Neuronal stem cell (in vitro differentiated cells): ENCODE results near the gene PGC.

ENCODE experiments used
- DNase-seq: peaks from one replicate; pipeline ENCODE4 v3.0.0-alpha.2; 2013; ENCODE audit warnings: low spot score
- H2AFZ ChIP-seq: one replicate; pipeline ENCODE4 v1.6.1; 2013; ENCODE audit warnings: mild to moderate bottlenecking, low read length, inconsistent platforms
- H2AK5ac ChIP-seq: 2 replicates; pipeline ENCODE4 v1.6.1; 2013; ENCODE audit warnings: low read depth, mild to moderate bottlenecking, inconsistent platforms, low read length, moderate library complexity, mixed read lengths
- H2BK120ac ChIP-seq: 2 replicates; pipeline ENCODE4 v1.6.1; 2013; ENCODE audit warnings: low read depth, mild to moderate bottlenecking, inconsistent platforms, low read length, moderate library complexity, mixed read lengths
- H2BK12ac ChIP-seq: one replicate; pipeline ENCODE4 v1.6.1; 2013; ENCODE audit warnings: low read length, inconsistent platforms
- H2BK15ac ChIP-seq: 2 replicates; pipeline ENCODE4 v1.6.1; 2013; ENCODE audit warnings: mild to moderate bottlenecking, low read length, inconsistent platforms, mixed read lengths
- H2BK5ac ChIP-seq: one replicate; pipeline ENCODE4 v1.6.1; 2013; ENCODE audit warnings: inconsistent platforms, mild to moderate bottlenecking, low read length, moderate library complexity
- H3K14ac ChIP-seq: one replicate; pipeline ENCODE4 v1.6.1; 2013; ENCODE audit warnings: low read length, inconsistent platforms
- H3K18ac ChIP-seq: 2 replicates; pipeline ENCODE4 v1.6.1; 2013; ENCODE audit warnings: low read length, inconsistent platforms
- H3K23ac ChIP-seq: 2 replicates; pipeline ENCODE4 v1.6.1; 2013; ENCODE audit warnings: low read depth, mild to moderate bottlenecking, mixed read lengths, low read length, inconsistent platforms; ENCODE audit not compliant: poor library complexity
- H3K27ac ChIP-seq: replicated peaks from 3 replicates; pipeline ENCODE4 v1.5.1; 2013; ENCODE audit warnings: low read length, inconsistent platforms
- H3K27me3 ChIP-seq, 3 experiments: 2 replicates each; pipeline ENCODE4 v1.6.1; 2013; ENCODE audit warnings: low read length in 3 of 3, mild to moderate bottlenecking in 2 of 3, inconsistent platforms in 1 of 3, low read depth in 1 of 3, mixed read lengths in 1 of 3, moderate library complexity in 1 of 3; ENCODE audit not compliant: control insufficient read depth in 3 of 3, insufficient read depth in 3 of 3
- H3K36me3 ChIP-seq, 2 donors: replicated peaks in 1 of 2; 2 replicates each; pipeline ENCODE4 v1.6.1; 2013; ENCODE audit warnings: low read length in 2 of 2; ENCODE audit not compliant: control insufficient read depth in 2 of 2, insufficient read depth in 2 of 2
- H3K4ac ChIP-seq: 2 replicates; pipeline ENCODE4 v1.6.1; 2013; ENCODE audit warnings: inconsistent platforms, mild to moderate bottlenecking, low read length, moderate library complexity
- H3K4me1 ChIP-seq, 2 donors: 1 replicate in 1 of 2; 2 replicates in 1 of 2; pipeline ENCODE4 v1.6.1; 2013; ENCODE audit warnings: low read length in 2 of 2, low read depth in 1 of 2; ENCODE audit not compliant: control insufficient read depth in 2 of 2, insufficient read depth in 1 of 2
- H3K4me2 ChIP-seq: one replicate; pipeline ENCODE4 v1.6.1; 2013; ENCODE audit warnings: mild to moderate bottlenecking, low read length, inconsistent platforms; ENCODE audit not compliant: insufficient read depth, poor library complexity, severe bottlenecking
- H3K4me3 ChIP-seq, 2 donors: 2 replicates each; pipeline ENCODE4 v1.5.1; 2013; ENCODE audit warnings: low read length in 2 of 2, mild to moderate bottlenecking in 2 of 2, inconsistent platforms in 1 of 2, moderate library complexity in 1 of 2
- H3K79me1 ChIP-seq: one replicate; pipeline ENCODE4 v1.6.1; 2013; ENCODE audit warnings: low read depth, mild to moderate bottlenecking, inconsistent platforms, low read length, moderate library complexity
- H3K9ac ChIP-seq: one replicate; pipeline ENCODE4 v1.6.1; 2013; ENCODE audit warnings: mild to moderate bottlenecking, low read depth, low read length, inconsistent platforms; ENCODE audit not compliant: poor library complexity
- H3K9me3 ChIP-seq, 2 donors: replicated peaks in 1 of 2; 2 replicates each; pipeline versions ENCODE3 to v1.6.1; 2013; ENCODE audit warnings: low read length in 2 of 2, mild to moderate bottlenecking in 2 of 2, inconsistent platforms in 1 of 2, low read depth in 1 of 2, mixed read lengths in 1 of 2, moderate library complexity in 1 of 2; ENCODE audit not compliant: control insufficient read depth in 2 of 2, insufficient read depth in 1 of 2
- H4K8ac ChIP-seq: one replicate; pipeline ENCODE4 v1.6.1; 2013; ENCODE audit warnings: low read depth, mild to moderate bottlenecking, inconsistent platforms, low read length, moderate library complexity
- H4K91ac ChIP-seq: one replicate; pipeline ENCODE4 v1.6.1; 2013; ENCODE audit warnings: low read length, low read depth, mild to moderate bottlenecking, inconsistent platforms; ENCODE audit not compliant: poor library complexity
- WGBS, 2 donors: extraction: QIAGEN DNeasy Blood & Tissue Kit; methylation state at CpG; one replicate each; pipeline ENCODE4 v1.1.7; 2013; ENCODE audit warnings: missing lambda C conversion rate in 2 of 2, mixed read lengths in 1 of 2; ENCODE audit not compliant: insufficient read length in 2 of 2, insufficient replicate concordance in 1 of 2; ENCODE audit errors: extremely low coverage in 2 of 2; 5-methylcytosine and 5-hydroxymethylcytosine counted together

The PGC gene

DNA sequence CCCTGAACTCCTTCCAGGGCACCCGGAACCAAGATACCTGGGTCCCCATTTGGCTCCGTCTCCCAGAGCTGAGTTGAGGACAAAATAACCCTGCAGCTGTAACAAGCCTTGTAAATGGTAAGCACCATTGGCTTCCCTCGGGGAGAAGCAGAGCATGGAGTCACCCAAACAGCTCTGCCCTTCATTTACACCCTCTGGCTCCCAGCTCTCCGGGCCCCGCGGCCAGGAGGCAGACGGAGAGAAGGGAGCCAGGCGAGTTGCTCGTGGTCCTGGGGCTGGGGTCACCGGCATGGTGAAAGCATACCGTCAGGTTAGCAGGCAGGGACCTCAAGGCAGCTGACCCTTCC, 13.9 kb downstream of the PGC start:
- Histone ChIP-seq H3K9ac (peak overlapping the region; percentile 82), H3K14ac (no peak overlapping the region), H4K8ac (no peak overlapping the region), H3K79me1 (no peaks in the 10 kb centered on the region), H3K27me3 (peaks cover 0 to 54% (median 24%) of the 10 kb centered on the region in 3 experiments), H2BK5ac (no peak overlapping the region), H2BK120ac (no peak overlapping the region), H3K36me3 (no peaks in the 10 kb centered on the region), H3K27ac (no peak overlapping the region), H4K91ac (no peak overlapping the region), H3K4ac (no peak overlapping the region), H3K4me3 (peak overlapping the region; percentile 51 to 69), H2AK5ac (peak overlapping the region; percentile 15), H3K18ac (peak overlapping the region; percentile 84), H3K9me3 (no peaks in the 10 kb centered on the region), H3K23ac (peak overlapping the region; percentile 37), H2BK12ac (no peak overlapping the region), H2BK15ac (peak overlapping the region; percentile 25), H3K4me2 (peak overlapping the region; percentile 66), H3K4me1 (peaks cover 11 to 18% of the 10 kb centered on the region in 2 donors), H2AFZ (peak overlapping the region; percentile 97)
- DNase-seq: no peak
- WGBS, 2 donors: no CpG with 5 or more reads among the region's 11 CpGs

DNA sequence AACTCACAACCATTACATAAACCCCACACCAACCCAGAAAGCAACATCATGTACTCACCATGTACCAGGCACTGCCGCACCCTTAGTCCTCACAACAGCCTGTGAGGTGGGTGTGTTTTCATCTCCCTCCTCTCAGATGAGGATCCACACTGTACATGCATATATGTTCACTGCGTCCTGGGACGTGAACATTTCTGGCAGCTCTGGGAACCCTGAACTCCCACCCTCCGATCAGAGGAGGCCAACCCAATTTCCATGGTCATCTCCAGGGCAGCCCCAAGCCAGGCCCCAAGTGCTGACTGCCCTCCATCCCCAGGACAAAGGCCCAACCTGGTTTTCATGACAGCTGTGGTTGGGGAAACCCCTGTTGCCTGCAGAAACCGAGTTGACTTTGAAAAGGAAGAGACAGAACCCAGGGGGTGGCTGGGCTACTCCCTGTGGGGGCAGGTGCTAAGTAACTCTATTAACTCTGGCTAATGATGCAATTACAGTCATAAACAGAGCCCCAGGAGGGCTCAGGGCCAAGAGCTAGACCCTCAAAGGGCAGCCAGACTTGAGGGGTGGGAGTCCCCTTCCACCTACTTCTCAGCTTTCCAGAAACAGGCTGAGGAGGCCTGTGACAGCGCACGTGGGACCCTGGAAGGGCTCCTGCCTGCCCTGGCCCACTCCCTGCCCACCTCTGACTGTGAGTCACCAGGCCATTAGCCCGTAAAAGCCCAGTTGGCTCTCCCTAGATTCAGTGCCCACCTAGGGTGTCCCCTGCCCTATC, 14.4 kb downstream of the PGC start:
- Histone ChIP-seq H2AFZ (peak overlapping the region; percentile 97), H3K4me3 (no peak overlapping the region), H2AK5ac (peak overlapping the region; percentile 15), H3K9me3 (no peaks in the 10 kb centered on the region), H3K27me3 (peaks cover 0 to 60% (median 24%) of the 10 kb centered on the region in 3 experiments), H3K23ac (peak overlapping the region; percentile 37), H3K79me1 (no peaks in the 10 kb centered on the region), H3K18ac (peak overlapping the region; percentile 39), H2BK12ac (no peak overlapping the region), H2BK5ac (no peak overlapping the region), H4K8ac (no peak overlapping the region), H3K9ac (no peak overlapping the region), H2BK15ac (peak overlapping the region; percentile 8), H3K27ac (no peak overlapping the region), H3K36me3 (no peaks in the 10 kb centered on the region), H3K4me1 (peaks cover 11 to 18% of the 10 kb centered on the region in 2 donors), H4K91ac (no peak overlapping the region), H2BK120ac (no peak overlapping the region), H3K14ac (no peak overlapping the region), H3K4ac (no peak overlapping the region), H3K4me2 (no peak overlapping the region)
- no peak for DNase-seq
- WGBS, 2 donors: no CpG with 5 or more reads among the region's 8 CpGs

DNA sequence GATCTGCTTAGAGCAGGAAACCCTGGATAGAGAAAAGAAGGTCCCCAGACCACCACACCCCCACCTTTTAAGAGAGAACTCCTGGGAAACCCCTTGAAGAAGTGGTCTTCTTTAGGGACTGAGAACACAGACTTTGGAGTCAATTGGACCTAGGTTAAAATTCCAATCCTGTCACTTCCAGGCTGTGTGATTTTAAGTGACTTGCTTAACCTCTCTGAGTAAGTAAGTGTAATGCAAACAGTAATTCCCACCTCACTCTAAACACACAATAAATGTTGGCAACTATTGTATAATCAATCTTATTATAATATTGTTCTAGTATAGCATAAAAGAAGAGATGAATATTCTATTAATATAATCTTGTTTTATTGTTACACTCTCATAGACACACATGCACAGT, 15.0 kb downstream of the PGC start:
- Histone ChIP-seq H3K79me1 (no peaks in the 10 kb centered on the region), H3K9ac (no peak overlapping the region), H2BK15ac (no peak overlapping the region), H2AK5ac (no peak overlapping the region), H3K27ac (no peak overlapping the region), H3K4me1 (peaks cover 11 to 18% of the 10 kb centered on the region in 2 donors), H3K27me3 (peaks cover 0 to 64% (median 24%) of the 10 kb centered on the region in 3 experiments), H3K9me3 (no peaks in the 10 kb centered on the region), H3K4ac (no peak overlapping the region), H3K4me2 (no peak overlapping the region), H4K91ac (no peak overlapping the region), H2AFZ (no peak overlapping the region), H3K36me3 (no peaks in the 10 kb centered on the region), H3K4me3 (no peak overlapping the region), H2BK120ac (no peak overlapping the region), H2BK12ac (no peak overlapping the region), H3K14ac (no peak overlapping the region), H3K18ac (no peak overlapping the region), H2BK5ac (no peak overlapping the region), H3K23ac (no peak overlapping the region), H4K8ac (no peak overlapping the region)
- DNase-seq: no peak

DNA sequence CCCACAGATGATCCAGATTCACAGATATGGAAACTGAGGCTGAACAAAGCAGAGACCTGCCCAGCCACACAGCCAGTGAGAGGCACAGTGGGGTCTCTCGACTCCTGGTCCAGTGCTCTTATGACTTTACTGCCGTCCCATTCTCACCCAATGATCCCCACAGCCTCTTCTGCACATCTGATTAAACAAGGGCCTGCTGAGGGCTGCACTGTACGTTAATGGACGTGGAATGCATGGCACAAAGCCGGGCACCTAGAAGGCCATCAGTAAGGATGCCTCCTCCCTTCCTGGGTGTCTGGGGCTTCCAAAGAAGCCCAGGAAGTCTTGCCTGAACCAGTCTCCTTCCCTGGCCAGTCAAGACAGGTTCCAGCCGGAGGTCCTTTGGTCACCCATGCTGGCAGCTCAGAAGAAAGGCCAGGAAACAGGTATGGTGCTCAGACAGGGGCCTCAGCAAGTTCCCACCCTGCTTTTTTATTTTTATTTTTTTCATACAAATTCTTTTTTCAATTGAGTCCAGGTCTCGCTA, 15.6 kb downstream of the PGC start:
- Histone ChIP-seq H3K18ac (no peak overlapping the region), H3K36me3 (no peaks in the 10 kb centered on the region), H2AFZ (no peak overlapping the region), H3K4me1 (peaks cover 11 to 17% of the 10 kb centered on the region in 2 donors), H3K4me2 (no peak overlapping the region), H3K27me3 (peaks cover 0 to 61% (median 24%) of the 10 kb centered on the region in 3 experiments), H3K23ac (no peak overlapping the region), H3K14ac (no peak overlapping the region), H3K9me3 (no peaks in the 10 kb centered on the region), H3K27ac (no peak overlapping the region), H2BK15ac (no peak overlapping the region), H2BK120ac (no peak overlapping the region), H4K8ac (no peak overlapping the region), H2BK5ac (no peak overlapping the region), H3K79me1 (no peaks in the 10 kb centered on the region), H2AK5ac (no peak overlapping the region), H2BK12ac (no peak overlapping the region), H3K9ac (no peak overlapping the region), H3K4me3 (no peak overlapping the region), H4K91ac (no peak overlapping the region), H3K4ac (no peak overlapping the region)
- no peak for DNase-seq
- WGBS, 2 donors: no CpG with 5 or more reads among the region's 7 CpGs
